ENCODE data around the gene CFAP47. TPM values are rescaled to one million over a fixed set of nuclear protein-coding genes. Genes with fewer than 3 reads are reported as not detected.

Gene CFAP47
- total RNA-seq, 1 experiment from 2014 or later, result not detected

- TF ChIP-seq STAT6 (CRISPR knock-in tag; conservative IDR thresholded peaks at IDR 0.05; ENCODE audit: low read depth), result no peak
- TF ChIP-seq ZNF281 (CRISPR knock-in tag; IDR thresholded peaks at IDR 0.05), result no peak
- no peak for TF ChIP-seq MLX (CRISPR knock-in tag; IDR thresholded peaks at IDR 0.05)
- no peak for DNase-seq (ENCODE audit: low spot score)
- ChIA-PET POLR2A (no interaction called here), CTCF (no interaction called here)
- ATAC-seq, result no peak
- Mint-ChIP-seq H3K36me3 (no peaks in the 10 kb centered on the region), H3K9me3 (no peaks in the 10 kb centered on the region), H3K4me3 (no peak overlapping the region), H3K27me3 (ENCODE audit: low read depth) (no peaks in the 10 kb centered on the region), H3K27ac (no peak overlapping the region), H3K4me1 (peaks cover 3% of the 10 kb centered on the region; the same call in 1 of the 2 replicates)
Observed at GRCh38 chrX:36160081-36160480, 240.5 kb downstream of the CFAP47 start.

- Mint-ChIP-seq H3K4me3 (no peak overlapping the region), H3K27ac (peak overlapping the region; percentile 60), H3K4me1 (peaks cover 17% of the 10 kb centered on the region), H3K9me3 (peaks cover 5% of the 10 kb centered on the region), H3K36me3 (peaks cover 11% of the 10 kb centered on the region), H3K27me3 (ENCODE audit: low read depth) (no peaks in the 10 kb centered on the region)
- POLR2A ChIA-PET, result no interaction called here
- CTCF ChIA-PET, result no interaction called here
- ATAC-seq, result peak; percentile 85
- DNase-seq (ENCODE audit: low spot score), result no peak
- no peak for TF ChIP-seq JUN (CRISPR knock-in tag; IDR thresholded peaks at IDR 0.05)
- no peak for TF ChIP-seq FOXJ3 (CRISPR knock-in tag; IDR thresholded peaks at IDR 0.05; ENCODE audit: borderline replicate concordance)
- TF ChIP-seq NR1H2 (CRISPR knock-in tag; IDR thresholded peaks at IDR 0.05), result no peak
- no peak for TF ChIP-seq STAT6 (CRISPR knock-in tag; conservative IDR thresholded peaks at IDR 0.05; ENCODE audit: low read depth)
- no peak for TF ChIP-seq TEAD4 (CRISPR knock-in tag; IDR thresholded peaks at IDR 0.05)
- TF ChIP-seq RELA (CRISPR knock-in tag; IDR thresholded peaks at IDR 0.05; ENCODE audit: borderline replicate concordance), result no peak
- no peak for TF ChIP-seq USF1 (CRISPR knock-in tag; IDR thresholded peaks at IDR 0.05)
- no peak for TF ChIP-seq FOXP1 (CRISPR knock-in tag; IDR thresholded peaks at IDR 0.05; ENCODE audit: borderline replicate concordance)
- no peak for TF ChIP-seq PRDM15 (CRISPR knock-in tag; IDR thresholded peaks at IDR 0.05)
- TF ChIP-seq HMGA2 (CRISPR knock-in tag; IDR thresholded peaks at IDR 0.05), result no peak
- TF ChIP-seq ESRRA (CRISPR knock-in tag; IDR thresholded peaks at IDR 0.05; ENCODE audit: borderline replicate concordance), result no peak
- no peak for TF ChIP-seq ZMAT4 (CRISPR knock-in tag; IDR thresholded peaks at IDR 0.05)
- TF ChIP-seq OVOL2 (CRISPR knock-in tag; IDR thresholded peaks at IDR 0.05; ENCODE audit: borderline replicate concordance), result no peak
- no peak for TF ChIP-seq ZNF281 (CRISPR knock-in tag; IDR thresholded peaks at IDR 0.05)
Observed at GRCh38 chrX:36198575-36198974, 279.0 kb downstream of the CFAP47 start.
